Subcutaneous adipose tissue (tissue), 4 donors: ENCODE results near the gene RELT. TPM values are rescaled to one million over a fixed set of nuclear protein-coding genes. Genes with fewer than 3 reads are reported as not detected.

Experiments used
- total RNA-seq, 4 donors: library from RNA; depleted of rRNA; stranded (reverse); fragments of >200 nt; gene quantifications; one replicate each; pipeline ENCODE4 v1.1.0, GENCODE V29; 2016
- TF ChIP-seq, protein P1 (sequence below): fragments of 450-650 bp; IDR thresholded peaks from one replicate; pipeline ENCODE4 v1.5.1; 2016; ENCODE audit warnings: low read depth, mild to moderate bottlenecking, control low read depth, antibody characterized with exemption, moderate library complexity

The RELT gene
- total RNA-seq, 4 donors from 2014 or later: 3.1 to 5.1 (median 4.0) TPM

- TF ChIP-seq, protein P1, sequence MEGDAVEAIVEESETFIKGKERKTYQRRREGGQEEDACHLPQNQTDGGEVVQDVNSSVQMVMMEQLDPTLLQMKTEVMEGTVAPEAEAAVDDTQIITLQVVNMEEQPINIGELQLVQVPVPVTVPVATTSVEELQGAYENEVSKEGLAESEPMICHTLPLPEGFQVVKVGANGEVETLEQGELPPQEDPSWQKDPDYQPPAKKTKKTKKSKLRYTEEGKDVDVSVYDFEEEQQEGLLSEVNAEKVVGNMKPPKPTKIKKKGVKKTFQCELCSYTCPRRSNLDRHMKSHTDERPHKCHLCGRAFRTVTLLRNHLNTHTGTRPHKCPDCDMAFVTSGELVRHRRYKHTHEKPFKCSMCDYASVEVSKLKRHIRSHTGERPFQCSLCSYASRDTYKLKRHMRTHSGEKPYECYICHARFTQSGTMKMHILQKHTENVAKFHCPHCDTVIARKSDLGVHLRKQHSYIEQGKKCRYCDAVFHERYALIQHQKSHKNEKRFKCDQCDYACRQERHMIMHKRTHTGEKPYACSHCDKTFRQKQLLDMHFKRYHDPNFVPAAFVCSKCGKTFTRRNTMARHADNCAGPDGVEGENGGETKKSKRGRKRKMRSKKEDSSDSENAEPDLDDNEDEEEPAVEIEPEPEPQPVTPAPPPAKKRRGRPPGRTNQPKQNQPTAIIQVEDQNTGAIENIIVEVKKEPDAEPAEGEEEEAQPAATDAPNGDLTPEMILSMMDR: no peak
These were observed 22.5 kb downstream of the RELT start for GRCh38 chr11:73398721-73399120.

DNA sequence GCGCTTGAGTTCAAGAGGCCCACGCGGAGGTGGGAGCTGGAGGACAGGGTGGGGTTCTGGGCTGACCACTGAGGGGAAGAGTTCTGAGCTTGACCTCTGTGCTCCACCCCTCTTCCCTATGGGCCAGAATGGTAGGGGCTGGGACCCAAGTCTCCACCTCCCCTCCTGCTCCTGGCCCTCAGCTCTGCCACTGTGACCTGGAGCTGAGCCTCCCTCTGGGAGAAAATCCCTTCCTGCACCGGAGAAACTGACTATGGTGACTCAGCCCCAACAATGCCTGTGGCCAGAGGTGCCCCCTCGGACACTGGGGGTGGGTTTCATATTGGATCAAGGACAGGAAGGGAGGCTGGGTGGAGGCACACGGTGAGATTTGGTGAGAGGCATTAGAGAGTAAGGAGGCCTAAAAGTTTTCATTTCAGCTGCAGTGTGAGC lies 23.0 kb downstream of the RELT start:
- TF ChIP-seq, protein P1: no peak

- TF ChIP-seq, protein P1: no peak
These were observed 23.4 kb downstream of the RELT start for GRCh38 chr11:73399636-73400035.

DNA sequence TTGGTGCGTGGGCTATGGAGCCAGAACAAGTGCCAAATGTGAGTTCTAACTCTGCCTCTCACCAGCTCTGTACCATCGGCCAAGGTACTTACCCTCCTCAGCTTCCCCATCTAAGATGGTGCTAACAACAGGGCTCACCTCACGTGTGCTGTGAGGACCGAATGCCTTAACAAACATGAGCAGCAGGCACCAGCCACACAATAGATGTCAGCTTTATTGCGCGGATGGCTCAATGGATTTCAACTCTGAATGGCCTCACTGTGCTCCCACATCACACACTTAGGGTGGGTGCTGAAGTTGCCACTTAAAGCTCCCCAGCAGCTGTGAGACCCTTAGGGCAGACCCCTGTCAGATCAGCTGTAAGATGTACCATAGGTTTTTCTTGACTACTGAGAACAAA lies 24.1 kb downstream of the RELT start:
- TF ChIP-seq, protein P1: no peak

- TF ChIP-seq, protein P1: no peak
These were observed 25.2 kb downstream of the RELT start for GRCh38 chr11:73401217-73401923.

DNA sequence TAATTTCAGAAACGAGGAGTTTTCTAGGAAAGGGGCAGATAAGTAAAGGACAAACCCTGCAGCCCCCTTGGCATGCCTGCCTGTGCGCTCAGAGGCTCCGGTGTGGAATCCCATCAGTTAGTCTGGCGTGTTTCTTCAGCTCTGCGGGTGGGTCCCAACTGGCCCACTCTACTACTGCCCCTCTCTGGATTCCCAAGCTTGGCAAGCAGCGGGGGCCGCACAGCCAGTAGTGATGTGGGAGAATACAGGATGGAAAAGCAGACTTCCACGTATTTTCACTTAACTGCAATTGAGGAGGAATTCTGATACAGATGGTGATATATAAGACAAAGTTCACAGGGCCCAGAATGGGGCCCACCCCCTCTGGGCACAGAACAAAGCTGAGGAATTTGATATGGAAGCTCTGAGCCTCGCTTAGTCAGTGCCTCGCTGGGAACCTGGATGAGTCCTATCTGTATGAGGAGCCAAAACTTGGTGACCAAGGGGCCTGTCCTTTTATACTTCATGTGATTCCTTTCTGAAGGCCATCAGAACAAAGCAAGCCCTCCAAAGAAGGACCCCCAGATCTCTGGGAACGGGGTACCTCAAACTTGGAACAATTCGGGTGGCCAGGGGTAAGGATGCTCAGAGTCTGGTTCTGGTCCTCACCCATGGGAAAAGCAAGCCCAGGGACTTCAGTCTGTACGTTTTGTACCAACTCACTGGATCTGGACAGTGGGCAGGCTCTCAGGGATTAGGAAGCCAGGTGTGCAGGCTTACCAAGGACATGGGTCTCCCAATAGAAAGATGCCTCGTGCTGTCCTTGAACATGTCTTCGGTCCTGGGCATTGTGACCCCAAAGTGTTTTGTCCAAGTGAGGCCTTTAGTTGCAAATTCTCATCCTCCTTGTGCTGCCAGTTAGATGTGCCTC lies 26.0 kb downstream of the RELT start:
- TF ChIP-seq, protein P1: no peak

DNA sequence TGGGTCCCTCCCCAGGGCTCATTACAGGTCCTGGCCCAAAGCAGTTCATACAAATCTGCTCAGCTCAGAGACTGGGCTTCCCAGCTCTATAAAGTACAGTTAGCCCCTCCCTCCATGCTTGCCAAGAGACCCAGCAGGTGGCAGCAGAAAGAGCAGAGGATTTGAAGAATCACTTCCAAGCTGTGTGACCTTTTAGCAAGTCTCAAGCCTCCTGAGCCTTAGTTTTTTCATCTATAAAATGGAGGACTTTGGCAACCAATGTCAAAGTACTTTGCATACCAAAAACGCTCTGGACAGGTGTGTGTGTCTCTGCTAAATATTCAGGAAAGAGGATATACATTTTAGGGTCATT lies 26.6 kb downstream of the RELT start:
- TF ChIP-seq, protein P1: no peak
